NCI-H526 (cell line): ENCODE results near the gene FOSL1.

Experiments used
- DNase-seq, 2 experiments: peaks; one replicate each; lab custom pipeline; 2025; lab: John Stamatoyannopoulos, UW

The FOSL1 gene

GRCh38 chr11:65900125-65900898, at the start of gene FOSL1:
Gene FOSL1, minus strand, starts transcription at chr11:65900388. Its CDS starts 49 bp downstream, at chr11:65900339.
- DNase-seq, result peak; percentile 64 to 93

GRCh38 chr11:65947603-65948125, 47.5 kb upstream of the FOSL1 start:
- DNase-seq, result no peak

DNA sequence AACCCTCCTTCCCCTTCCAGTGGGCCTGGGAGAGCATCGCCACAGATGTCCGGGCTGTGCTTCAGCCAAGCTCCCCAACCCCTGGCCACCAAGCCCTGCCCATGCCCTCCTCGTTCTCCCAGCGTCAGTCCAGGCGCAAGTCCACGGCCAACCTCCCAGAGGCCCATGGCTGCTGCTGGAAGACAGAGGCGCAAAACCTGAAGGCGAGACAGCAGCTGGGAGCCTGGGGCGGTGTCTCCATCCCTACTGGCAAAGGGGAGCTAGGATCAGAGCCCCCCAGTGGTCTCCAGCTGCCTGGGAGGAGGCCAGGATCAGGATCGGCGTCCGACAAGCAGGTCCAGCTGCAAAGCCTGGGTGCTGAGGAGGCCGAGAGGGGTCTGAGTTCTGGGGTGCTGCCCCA, 46.9 kb upstream of the FOSL1 start:
- no peak for DNase-seq

GRCh38 chr11:65946655-65947054, 46.5 kb upstream of the FOSL1 start:
- no peak for DNase-seq

DNA sequence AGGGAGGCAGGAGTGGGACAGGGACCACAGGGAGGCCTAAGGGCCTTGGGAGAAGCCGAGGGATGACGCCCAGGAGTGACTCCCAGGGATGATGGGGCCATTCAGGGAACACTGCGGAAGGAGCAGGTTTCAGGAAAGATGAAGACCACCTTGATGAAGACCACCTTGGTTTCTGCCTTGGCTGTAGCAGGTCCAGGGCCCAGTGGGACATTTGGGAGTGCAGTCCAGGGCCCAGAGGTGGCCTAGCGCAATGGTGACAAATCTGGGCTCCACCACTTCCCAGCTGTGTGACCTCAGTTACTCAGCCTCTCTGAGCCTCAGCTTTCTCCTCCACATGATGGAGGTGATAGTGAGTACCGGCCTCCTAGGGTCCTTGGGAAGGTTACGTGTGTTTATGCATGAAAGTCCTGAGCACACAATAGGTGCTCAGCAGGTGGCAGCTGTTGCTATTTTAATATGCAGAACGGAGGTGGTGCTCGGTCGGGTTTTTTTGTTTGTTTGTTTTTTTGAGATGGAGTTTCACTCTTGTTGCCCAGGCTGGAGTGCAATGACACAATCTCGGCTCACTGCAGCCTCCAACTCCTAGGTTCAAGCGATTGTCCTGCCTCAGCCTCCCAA, 45.9 kb upstream of the FOSL1 start:
- no peak for DNase-seq

GRCh38 chr11:65945430-65945911, 45.3 kb upstream of the FOSL1 start, which contains the start of gene TSGA10IP:
Gene TSGA10IP, plus strand, starts transcription at chr11:65945480. Its CDS starts 196 bp downstream, at chr11:65945676.
- DNase-seq, result no peak

- no peak for DNase-seq
Measured at GRCh38 chr11:65944767-65945166, 44.6 kb upstream of the FOSL1 start.

GRCh38 chr11:65944191-65944590, 44.0 kb upstream of the FOSL1 start:
- no peak for DNase-seq

GRCh38 chr11:65942531-65942930, 42.3 kb upstream of the FOSL1 start:
- no peak for DNase-seq

- no peak for DNase-seq
Measured at GRCh38 chr11:65941720-65942310, 41.6 kb upstream of the FOSL1 start.

- DNase-seq, result no peak
Measured at GRCh38 chr11:65937766-65938165, 37.6 kb upstream of the FOSL1 start.

DNA sequence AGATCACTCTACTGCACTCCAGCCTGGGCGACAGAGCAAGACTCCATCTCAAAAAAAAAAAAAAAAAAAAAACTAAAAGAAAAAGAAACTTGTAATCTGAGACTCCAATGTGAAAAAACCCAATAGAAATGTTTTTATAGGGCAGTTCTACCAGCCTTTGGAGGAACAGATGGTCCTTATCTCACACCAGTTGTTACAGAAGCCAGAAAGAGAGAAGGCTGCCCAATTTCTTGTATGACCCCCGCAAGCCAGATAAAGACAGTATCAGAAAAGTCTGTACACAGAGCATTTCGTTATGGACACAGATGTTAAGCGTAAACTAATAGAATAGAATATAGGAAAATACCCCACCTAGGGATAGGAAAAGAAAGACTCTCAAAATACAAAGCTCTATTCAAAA, 33.8 kb upstream of the FOSL1 start:
- no peak for DNase-seq

DNA sequence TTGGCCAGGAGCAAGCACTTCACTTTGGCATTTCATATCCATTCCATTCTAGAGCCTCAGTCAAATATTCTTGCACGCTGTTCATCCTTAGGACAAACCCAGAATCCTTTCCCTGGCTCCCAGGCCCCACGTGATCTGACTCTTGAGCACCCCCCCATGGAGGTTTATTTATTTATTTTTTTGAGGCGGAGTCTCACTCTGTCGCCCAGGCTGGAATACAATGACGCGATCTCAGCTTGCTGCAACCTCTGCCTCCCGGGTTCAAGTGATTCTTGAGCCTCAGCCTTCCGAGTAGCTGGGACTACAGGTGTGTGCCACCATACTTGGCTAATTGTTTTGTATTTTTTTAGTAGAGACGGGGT, 32.4 kb upstream of the FOSL1 start:
- peak in 1 of 2 experiments; percentile 34 for DNase-seq

GRCh38 chr11:65931773-65932557, 31.8 kb upstream of the FOSL1 start:
- no peak for DNase-seq

DNA sequence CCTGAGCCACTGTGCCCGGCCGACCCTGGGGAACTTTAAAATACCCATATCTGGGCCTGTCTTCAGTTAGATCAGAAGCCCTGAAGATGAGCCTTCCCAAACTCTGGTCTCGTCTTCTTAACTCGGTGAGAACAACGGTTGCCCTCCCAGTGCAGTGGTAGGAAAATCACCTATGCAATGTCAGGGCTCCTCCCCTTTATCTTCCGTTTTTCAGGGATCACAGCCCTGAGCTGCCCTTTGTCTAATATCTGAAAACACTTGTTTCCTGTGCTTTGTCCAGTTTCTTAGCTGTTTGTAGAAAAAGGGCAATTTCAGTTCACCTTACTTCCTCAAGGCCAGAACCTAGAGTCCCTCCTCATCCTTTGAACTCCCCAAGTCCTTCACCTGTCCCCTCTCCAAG, 28.5 kb upstream of the FOSL1 start:
- no peak for DNase-seq

DNA sequence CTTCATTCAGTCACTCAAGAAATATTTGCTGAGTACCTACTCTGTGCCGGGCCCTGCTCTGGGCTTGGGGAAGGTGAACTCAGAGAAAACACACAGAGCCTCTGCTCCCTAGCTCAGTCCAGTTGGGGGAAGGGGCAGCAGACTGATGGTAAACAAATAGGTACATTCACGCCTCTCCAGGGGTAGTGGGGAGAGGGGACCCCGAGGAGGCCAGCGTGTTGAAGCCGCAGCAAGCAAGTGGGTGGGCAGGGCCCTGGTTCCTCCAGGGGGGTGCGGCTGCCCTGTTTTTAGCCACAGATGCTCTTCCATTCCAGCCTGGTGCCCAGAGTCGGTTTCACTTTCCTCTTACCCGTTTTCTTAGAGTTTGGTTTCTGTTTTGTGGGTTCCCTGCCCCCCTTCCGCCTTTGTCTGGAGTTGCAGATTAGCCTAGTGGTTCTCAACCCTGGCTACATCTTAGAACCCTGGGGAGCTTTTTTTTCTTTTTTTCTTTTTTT, 27.8 kb upstream of the FOSL1 start:
- DNase-seq, result no peak

- no peak for DNase-seq
Measured at GRCh38 chr11:65925397-65925796, 25.2 kb upstream of the FOSL1 start.

DNA sequence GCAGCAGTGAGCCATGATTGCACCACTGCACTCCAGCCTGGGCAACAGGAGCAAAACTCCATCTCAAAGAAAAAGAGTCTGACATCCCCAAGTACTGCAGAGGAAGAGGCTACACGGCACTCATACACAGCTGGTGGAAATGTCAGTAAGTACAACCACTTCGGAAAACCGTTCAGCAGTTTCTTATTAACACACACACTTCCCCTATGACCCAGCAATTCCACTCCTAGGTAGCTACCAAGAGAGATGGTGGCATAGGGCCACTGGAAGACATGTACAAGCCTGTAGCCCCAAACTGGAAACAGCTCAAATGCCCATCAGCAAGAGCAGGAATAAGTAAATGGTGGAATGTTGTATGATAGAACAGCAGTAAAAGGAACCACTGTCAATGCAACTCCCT, 22.4 kb upstream of the FOSL1 start:
- no peak for DNase-seq

DNA sequence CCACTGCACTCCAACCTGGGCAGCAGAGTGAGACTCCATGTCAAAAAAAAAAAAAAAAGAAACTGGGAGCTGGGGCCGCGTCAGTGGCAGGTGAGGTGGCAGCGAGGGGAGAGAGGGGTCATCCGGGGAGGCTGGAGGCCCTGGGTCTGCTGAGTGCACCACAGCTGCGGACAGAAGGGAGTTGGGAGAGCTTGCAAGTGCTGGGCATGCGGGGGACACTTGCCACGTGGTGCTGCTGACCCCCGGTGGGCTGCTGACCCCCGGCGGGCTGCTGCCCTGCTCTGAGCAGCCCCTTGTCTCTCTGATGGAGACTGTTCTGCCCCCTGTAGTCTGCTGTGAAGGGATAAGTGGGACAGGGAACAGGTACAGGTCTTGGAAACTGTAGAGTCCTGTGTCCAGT, 21.7 kb upstream of the FOSL1 start:
- no peak for DNase-seq

GRCh38 chr11:65921033-65921555, 20.9 kb upstream of the FOSL1 start:
- DNase-seq, result no peak

DNA sequence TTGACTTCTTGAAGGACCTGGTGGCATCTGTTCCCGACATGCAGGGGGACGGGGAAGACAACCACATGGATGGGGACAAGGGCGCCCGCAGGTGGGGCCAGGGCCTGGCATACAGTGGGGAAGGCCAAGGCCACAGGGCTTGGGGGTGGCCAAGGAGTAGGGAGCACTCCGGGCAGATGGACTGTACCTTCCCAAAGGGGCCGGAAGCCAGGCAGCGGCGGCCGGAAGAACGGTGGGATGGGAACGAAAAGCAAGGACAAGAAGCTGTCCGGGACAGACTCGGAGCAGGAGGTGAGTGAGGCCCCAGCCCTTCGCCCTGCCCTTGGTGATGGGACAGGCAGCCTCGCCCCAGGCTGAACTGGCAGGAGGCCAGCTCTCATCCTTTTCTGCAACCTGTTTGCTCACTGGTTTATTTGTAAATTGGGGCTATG, 20.2 kb upstream of the FOSL1 start:
- DNase-seq, result no peak
